Globus pallidus (tissue), 1 donor: Measurements from ENCODE around the gene EML1.

Experiments
- DNase-seq: peaks from one replicate; pipeline ENCODE4 v3.0.0-alpha.2; 2015; ENCODE audit warnings: low spot score

EML1 gene

GRCh38 chr14:99803803-99804202 is 10.6 kb downstream of the EML1 start:
- no peak for DNase-seq

- DNase-seq, result no peak
These were observed 12.7 kb downstream of the EML1 start for GRCh38 chr14:99805757-99806439.

GRCh38 chr14:99806836-99807235 is 13.6 kb downstream of the EML1 start:
- no peak for DNase-seq

GRCh38 chr14:99807413-99808153 is 14.4 kb downstream of the EML1 start:
- no peak for DNase-seq

- no peak for DNase-seq
These were observed 14.9 kb downstream of the EML1 start for GRCh38 chr14:99808154-99808505.

- DNase-seq, result no peak
These were observed 15.3 kb downstream of the EML1 start for GRCh38 chr14:99808515-99808914.

- peak; percentile 72 for DNase-seq
These were observed 16.1 kb downstream of the EML1 start for GRCh38 chr14:99809360-99809759.

- no peak for DNase-seq
These were observed 16.8 kb downstream of the EML1 start for GRCh38 chr14:99809859-99810558.

GRCh38 chr14:99810559-99810874 is 17.3 kb downstream of the EML1 start:
- DNase-seq, result no peak

GRCh38 chr14:99812096-99812750 is 19.0 kb downstream of the EML1 start:
- no peak for DNase-seq

GRCh38 chr14:99812892-99813291 is 19.7 kb downstream of the EML1 start:
- no peak for DNase-seq

- DNase-seq, result no peak
These were observed 22.5 kb downstream of the EML1 start for GRCh38 chr14:99815696-99816095.

GRCh38 chr14:99816217-99816616 is 23.0 kb downstream of the EML1 start:
- no peak for DNase-seq

GRCh38 chr14:99816642-99817041 is 23.4 kb downstream of the EML1 start:
- DNase-seq, result no peak

GRCh38 chr14:99817331-99817730 is 24.1 kb downstream of the EML1 start:
- DNase-seq, result no peak

- no peak for DNase-seq
These were observed 25.4 kb downstream of the EML1 start for GRCh38 chr14:99818503-99819036.

- no peak for DNase-seq
These were observed 26.3 kb downstream of the EML1 start for GRCh38 chr14:99819514-99819913.

- no peak for DNase-seq
These were observed 27.6 kb downstream of the EML1 start for GRCh38 chr14:99820702-99821331.

GRCh38 chr14:99821519-99822508 is 28.6 kb downstream of the EML1 start:
- no peak for DNase-seq

GRCh38 chr14:99822800-99823455 is 29.7 kb downstream of the EML1 start:
- peak; percentile 55 for DNase-seq
